Activated T-helper 1 cell treated with Interleukin-2 at 50 U/mL for 16 hours (primary cell): ENCODE measurements around the gene NRM.
"Not testable (repeated sequence)": the region's sequence is repeated elsewhere in the genome, so short reads cannot be mapped to it uniquely, and the experiment has no call there.

Source experiments
- DNase-seq: peaks from one replicate; pipeline ENCODE4 v3.0.0-alpha.2; 2020; ENCODE audit warnings: low read depth

Gene NRM

GRCh38 chr6:30690403-30691207 is at the start of gene NRM:
Gene NRM (minus strand): TSS chr6:30690984. CDS start chr6:30690974, 10 bp downstream.
- DNase-seq, result peak; percentile 66

GRCh38 chr6:30740540-30740870 is 49.7 kb upstream of the NRM start:
- DNase-seq, result no peak

GRCh38 chr6:30738532-30738931 is 47.7 kb upstream of the NRM start:
- DNase-seq, result no peak

- no peak for DNase-seq
Observed at GRCh38 chr6:30735668-30736314, 45.0 kb upstream of the NRM start.

GRCh38 chr6:30732237-30732943 is 41.6 kb upstream of the NRM start:
- DNase-seq, result no peak

- peak; percentile 76 for DNase-seq
Observed at GRCh38 chr6:30730601-30731435, 40.0 kb upstream of the NRM start.

- DNase-seq, result no peak
Observed at GRCh38 chr6:30727920-30728553, 37.3 kb upstream of the NRM start.

- DNase-seq, result no peak
Observed at GRCh38 chr6:30726506-30727413, 36.0 kb upstream of the NRM start.

- no peak for DNase-seq
Observed at GRCh38 chr6:30725713-30726505, 35.1 kb upstream of the NRM start.

- no peak for DNase-seq
Observed at GRCh38 chr6:30724906-30725667, 34.3 kb upstream of the NRM start.

- DNase-seq, result not testable (repeated sequence)
Observed at GRCh38 chr6:30723843-30724741, 33.3 kb upstream of the NRM start.

- not testable (repeated sequence) for DNase-seq
Observed at GRCh38 chr6:30723159-30723842, 32.5 kb upstream of the NRM start.

- peak; percentile 76 for DNase-seq
Observed at GRCh38 chr6:30722280-30723112, 31.7 kb upstream of the NRM start.

- not testable (repeated sequence) for DNase-seq
Observed at GRCh38 chr6:30722025-30722279, 31.2 kb upstream of the NRM start.

- DNase-seq, result peak; percentile 94
Observed at GRCh38 chr6:30721198-30722024, 30.6 kb upstream of the NRM start.

GRCh38 chr6:30720738-30721197 is 30.0 kb upstream of the NRM start:
- peak; percentile 50 for DNase-seq
